ENCODE results near the gene PORCN.

- no peak for TF ChIP-seq CTCF (IDR thresholded peaks at IDR 0.05; ENCODE audit: insufficient read depth, low read depth, low read length)
- no peak for TF ChIP-seq EZH2 (IDR thresholded peaks at IDR 0.05; ENCODE audit: insufficient read depth, low read length)
These were observed 35.1 kb upstream of the PORCN start for GRCh38 chrX:48473704-48473990.
